ENCODE measurements around the gene RTN4R. TPM values are rescaled to one million over a fixed set of nuclear protein-coding genes. Genes with fewer than 3 reads are reported as not detected.

The RTN4R gene
- total and polyA plus RNA-seq, 9 of the 15 experiments (the other 6 are each of a cell fraction or from before 2014, with no cell fraction given) = 0.04 to 2.8 (median 1.4) TPM; not detected in 3

GRCh38 chr22:20298803-20299745, 31.0 kb upstream of the RTN4R start (continued):
- no peak for TF ChIP-seq RNF219 (CRISPR knock-in tag; IDR thresholded peaks at IDR 0.05)
- no peak for TF ChIP-seq ZSCAN29 (IDR thresholded peaks at IDR 0.05)
- no peak for TF ChIP-seq TSC22D4 (tag; IDR thresholded peaks at IDR 0.05)
- no peak for TF ChIP-seq AFF1 (IDR thresholded peaks at IDR 0.05; ENCODE audit: low read depth in 1 of 2, partially characterized antibody in 2 of 2)
- TF ChIP-seq NR1H2 (CRISPR knock-in tag; IDR thresholded peaks at IDR 0.05) = no peak
- no peak for TF ChIP-seq SMARCE1 (IDR thresholded peaks at IDR 0.05)
- TF ChIP-seq GTF2F1 (IDR thresholded peaks at IDR 0.05; ENCODE audit: low read depth, low read length) = no peak
- no peak for TF ChIP-seq RBM25 (IDR thresholded peaks at IDR 0.05; ENCODE audit: low read depth, low read length, severe bottlenecking)
- no peak for TF ChIP-seq ZNF134 (CRISPR knock-in tag; conservative IDR thresholded peaks at IDR 0.05)
- TF ChIP-seq ESRRB (CRISPR knock-in tag; IDR thresholded peaks at IDR 0.05; ENCODE audit: borderline replicate concordance) = no peak
- TF ChIP-seq THRA (IDR thresholded peaks at IDR 0.05) = no peak
- no peak for TF ChIP-seq ZNF717 (CRISPR knock-in tag; IDR thresholded peaks at IDR 0.05)
- TF ChIP-seq PHTF2 (CRISPR knock-in tag; IDR thresholded peaks at IDR 0.05) = no peak
- no peak for TF ChIP-seq SIN3B (IDR thresholded peaks at IDR 0.05; ENCODE audit: low read depth)
- TF ChIP-seq MCM3 (IDR thresholded peaks at IDR 0.05) = no peak
- no peak; the same call in 1 of the 2 replicates for TF ChIP-seq PRMT5 (CRISPR knock-in tag; IDR thresholded peaks at IDR 0.05)
- no peak for TF ChIP-seq HDGF (IDR thresholded peaks at IDR 0.05)
- TF ChIP-seq NEUROD1 (IDR thresholded peaks at IDR 0.05; ENCODE audit: borderline replicate concordance, low read depth, low read length, partially characterized antibody) = peak; percentile 71
- no peak for TF ChIP-seq IFI16 (CRISPR knock-in tag; IDR thresholded peaks at IDR 0.05)
- TF ChIP-seq KLF6 (CRISPR knock-in tag; IDR thresholded peaks at IDR 0.05; ENCODE audit: borderline replicate concordance) = 0 out of 2 replicates have a peak, but pooled peaks have one; percentile 52

All from K562 (cell line).